SK-MEL-5 (cell line): ENCODE results near the gene SHROOM1. TPM values are rescaled to one million over a fixed set of nuclear protein-coding genes. Genes with fewer than 3 reads are reported as not detected.
A peak's percentile ranks its signal among the peaks of the same experiment; 100 is the strongest.

Experiments
- DNase-seq: peaks from one replicate; pipeline ENCODE4 v3.0.0-alpha.2; 2016; ENCODE audit warnings: low read depth, low spot score
- in situ Hi-C: cut with HindIII; loops from 2 replicates; pipeline ENCODE4 v1.10.0; 2016; ENCODE audit warnings: low sequenced_read_pairs, high pct_unique_total_duplicates, low pct_unique_long_range_greater_than_20kb
- total RNA-seq: library from RNA; depleted of rRNA; stranded (reverse); fragments of >200 nt; shearing (Covaris generic); gene quantifications from 2 replicates; pipeline ENCODE4 v1.2.3, GENCODE V29; 2014

SHROOM1 gene
- total RNA-seq, 1 experiment from 2014 or later, result 0.53 TPM

- DNase-seq, result no peak
- in situ Hi-C loops, result no loop called here
Observed at GRCh38 chr5:132828846-132829494, 1.5 kb downstream of the SHROOM1 start.

DNA sequence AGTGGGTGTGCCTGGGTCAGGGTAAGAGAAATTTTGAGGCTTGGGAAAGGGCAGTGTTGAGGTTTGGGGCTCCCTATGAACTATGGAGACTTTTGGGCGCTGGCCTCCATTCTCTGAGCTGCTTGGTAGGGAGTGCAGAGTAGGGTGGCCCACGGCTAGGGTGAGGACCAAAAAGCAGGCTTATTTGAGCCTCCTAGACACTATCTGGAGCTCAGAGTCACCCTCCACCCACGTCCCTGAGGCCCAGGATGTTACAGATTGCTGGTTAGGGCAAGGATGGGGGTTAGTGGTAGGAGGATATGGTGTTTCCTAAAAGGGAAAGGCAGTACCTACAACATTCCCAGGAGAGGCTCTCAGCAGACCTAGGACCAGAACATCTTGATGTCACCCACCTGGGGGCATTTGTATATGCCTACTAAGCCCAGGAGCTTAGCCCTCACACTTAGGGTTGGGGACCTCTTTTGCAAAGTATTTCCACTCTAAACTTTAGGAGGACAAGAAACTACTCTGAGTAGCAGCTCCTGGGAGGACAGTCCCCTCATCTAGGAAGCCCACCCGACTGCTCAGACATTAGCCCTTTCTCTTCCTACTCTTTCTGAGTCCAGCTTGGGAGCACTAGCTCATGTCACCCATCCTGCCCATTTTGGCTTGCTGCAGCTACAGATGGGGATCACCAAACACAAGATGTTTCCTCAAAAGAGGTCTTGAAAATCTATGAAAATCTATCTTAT is 2.3 kb downstream of the SHROOM1 start:
- in situ Hi-C loops, result no loop called here
- no peak for DNase-seq

DNA sequence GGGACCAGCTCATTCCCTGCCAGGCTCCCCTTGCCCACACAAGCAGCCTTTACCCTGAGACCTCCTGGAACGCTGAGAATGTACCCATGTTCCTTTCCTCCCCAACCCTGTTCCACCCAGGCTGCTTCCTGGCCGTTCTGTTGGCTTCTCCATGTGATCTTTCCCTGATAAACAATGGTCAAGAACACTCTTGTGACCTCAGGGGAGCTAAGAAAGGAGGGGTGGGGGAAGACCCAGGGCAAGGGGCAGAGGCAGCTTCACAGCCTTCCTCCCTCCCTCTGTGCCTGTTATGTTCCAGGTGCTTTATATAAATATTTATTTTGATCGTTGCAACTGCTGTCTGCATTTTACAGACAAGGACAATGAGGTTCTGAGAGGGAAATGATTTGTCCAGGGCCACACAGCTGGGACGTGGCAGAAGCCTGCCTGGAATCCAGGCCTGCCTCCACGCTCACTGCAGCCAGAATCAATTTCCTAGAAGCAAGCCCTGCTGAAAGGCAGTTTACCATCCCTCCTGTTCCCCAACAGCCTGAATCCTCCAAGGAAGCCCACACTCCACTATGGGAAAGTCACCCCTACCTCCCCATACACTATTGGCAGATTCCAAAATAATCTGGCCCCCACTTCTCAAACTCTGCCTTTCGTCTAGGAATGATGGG is 3.9 kb downstream of the SHROOM1 start:
- DNase-seq, result no peak
- in situ Hi-C loops, result no loop called here

DNA sequence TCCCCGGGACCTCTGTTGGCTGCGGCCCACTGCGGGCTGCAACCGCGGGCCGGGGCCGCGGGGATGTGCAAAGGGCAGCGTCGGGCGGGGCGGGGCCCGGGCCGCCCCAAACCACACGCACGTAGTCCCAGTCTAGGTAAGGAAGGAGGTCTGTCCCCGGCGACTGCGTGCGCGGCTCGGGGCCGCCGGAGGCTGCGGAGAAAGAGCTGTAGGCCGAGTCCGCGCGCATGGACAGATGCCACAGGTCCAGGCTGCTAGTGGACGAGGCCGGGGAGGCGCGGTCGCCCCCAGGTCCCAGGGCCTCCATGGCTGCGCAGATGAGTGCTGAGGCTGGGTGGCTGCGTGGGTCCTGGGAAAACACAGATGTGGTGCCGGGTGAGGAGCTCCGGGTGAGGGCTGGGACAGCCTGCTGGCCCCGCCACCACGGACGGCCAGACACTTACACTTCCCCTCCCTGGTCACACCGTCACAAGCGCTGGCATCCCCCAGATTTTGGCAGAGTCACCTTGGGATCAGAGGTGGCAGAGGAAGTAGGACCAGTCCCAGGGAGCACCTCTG is 4.5 kb downstream of the SHROOM1 start:
- in situ Hi-C loops, result no loop called here

DNA sequence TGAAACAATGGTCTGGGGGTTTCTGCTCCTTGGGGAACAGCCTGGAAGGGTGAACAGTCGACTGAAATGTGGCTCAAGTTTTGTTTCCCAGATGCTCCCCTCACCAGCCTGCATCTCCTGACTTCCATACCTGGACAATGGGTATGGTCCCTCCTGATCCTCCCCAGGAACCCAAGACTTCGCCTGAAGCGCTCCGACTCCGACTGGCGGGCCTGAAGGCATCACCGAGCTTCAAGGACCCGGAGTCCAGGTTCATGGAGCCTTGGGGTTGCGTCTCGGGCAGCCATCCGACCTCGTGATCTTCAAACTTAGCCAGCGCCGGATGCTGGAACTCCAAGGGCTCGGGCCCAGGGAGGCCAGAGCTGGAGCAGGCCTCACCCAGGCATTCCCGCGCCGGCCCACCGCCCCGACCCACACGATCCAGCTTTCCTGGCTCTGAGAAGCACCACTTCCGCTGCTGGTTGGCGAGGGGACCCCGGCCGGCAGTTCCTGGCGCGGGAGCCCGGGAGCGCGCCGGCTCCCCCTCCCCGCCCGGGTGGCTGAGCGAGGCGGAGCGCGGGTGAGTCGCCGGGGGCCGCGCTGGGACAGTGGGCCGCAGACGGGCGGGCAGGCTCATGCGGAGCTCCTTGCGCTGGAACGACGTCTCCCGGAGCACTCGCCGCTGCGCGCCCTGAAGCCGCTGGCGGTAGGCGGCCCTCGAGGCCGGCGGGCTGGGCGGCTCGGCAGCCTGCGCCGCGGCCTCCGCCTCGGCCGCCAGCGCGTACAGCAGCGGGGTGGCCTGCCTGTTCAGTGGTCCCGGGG is 5.2 kb downstream of the SHROOM1 start:
- in situ Hi-C loops, result no loop called here
- no peak for DNase-seq

More for the DNA sequence above, 4.5 kb downstream of the SHROOM1 start:
- no peak for DNase-seq

DNA sequence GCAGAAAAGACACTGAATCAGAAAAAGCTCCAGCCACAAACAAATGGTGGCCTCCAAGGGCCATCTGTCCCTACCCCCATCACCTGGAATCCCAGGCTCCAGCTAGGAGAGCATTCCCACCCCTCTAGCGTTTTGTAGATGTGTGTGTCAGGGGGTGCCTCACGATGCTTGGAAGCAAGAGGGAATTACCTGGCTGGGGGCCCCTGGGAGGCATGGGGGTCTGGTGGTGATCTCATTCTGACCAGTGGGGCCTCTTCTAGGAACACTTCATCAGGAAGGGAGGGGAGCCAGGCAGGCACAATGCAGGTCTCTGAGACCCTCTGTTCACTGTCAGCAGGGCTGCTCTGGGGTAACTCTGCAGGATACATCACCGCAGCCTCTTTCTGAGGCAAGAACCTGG is 6.0 kb downstream of the SHROOM1 start:
- DNase-seq, result no peak
- in situ Hi-C loops, result no loop called here

DNA sequence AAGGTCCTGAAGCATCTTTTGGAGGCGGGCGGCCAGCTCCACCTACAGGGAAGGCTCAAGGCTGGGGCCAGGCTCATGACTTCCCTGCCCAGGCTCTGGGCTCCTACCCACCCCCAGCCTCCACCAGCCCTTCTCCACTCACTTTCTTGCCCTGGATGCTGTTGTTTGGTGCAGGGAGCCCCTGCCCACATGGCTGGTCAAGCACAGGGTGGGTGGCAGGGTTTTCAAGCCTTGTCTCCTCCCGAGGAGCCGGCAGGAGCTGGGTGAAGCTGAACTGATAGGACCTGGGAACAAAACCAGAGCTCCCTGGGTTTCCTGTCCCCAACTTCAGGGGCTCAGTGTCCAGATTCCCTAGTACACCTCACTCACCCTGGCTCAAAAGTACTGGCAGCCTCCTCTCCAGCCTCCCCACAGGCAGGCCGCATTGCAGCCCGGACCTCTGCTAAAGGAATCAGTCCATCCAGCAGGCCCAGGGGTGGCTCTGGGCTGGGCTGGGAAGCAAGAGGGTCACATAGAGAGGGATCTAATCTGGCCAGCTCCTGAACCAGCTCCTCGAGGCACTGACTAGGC is 6.9 kb downstream of the SHROOM1 start:
- in situ Hi-C loops, result no loop called here

DNA sequence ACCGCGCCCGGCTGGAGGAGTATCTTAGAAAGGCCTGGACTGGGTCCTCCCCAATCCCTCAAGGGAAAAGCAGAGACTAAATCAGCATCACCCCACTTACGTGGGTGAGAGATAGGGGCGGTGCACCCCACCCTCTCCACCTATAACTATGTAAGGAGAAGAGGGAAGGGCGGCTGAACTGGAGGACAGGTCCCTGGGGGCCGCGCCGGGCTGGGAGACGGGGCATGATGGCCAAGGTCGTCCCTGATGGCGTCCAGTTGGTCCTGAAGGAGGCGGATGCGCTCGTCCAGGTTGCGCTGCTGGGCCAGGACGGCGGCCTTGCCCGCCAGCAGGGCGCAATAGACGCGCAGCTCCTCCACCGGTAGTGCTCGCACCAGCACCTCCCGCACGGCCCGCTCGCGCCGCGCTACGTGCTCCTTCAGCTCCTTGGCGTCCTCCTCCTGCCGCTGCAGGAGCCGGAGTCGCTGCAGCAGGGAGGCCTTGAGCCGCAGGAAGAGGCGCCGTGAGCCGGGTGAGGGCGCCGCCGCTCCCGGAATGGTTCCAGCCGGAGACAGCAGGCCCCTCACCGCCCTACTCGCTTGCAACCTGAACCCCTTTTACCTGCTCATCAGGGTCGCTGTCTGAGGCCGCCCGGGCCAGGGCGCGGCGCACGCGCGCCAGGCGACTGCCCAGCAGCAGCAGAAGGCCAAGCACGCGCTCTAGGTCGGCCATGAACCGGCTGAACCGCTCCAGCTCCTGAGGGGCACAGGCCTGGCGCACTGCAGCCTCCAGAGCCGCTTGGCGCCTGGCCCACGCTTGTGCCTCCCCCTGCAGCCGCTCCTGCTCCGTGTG is 7.6 kb downstream of the SHROOM1 start:
- in situ Hi-C loops, result no loop called here
- DNase-seq, result no peak

More for the DNA sequence above, 6.9 kb downstream of the SHROOM1 start:
- no peak for DNase-seq

- peak; percentile 36 for DNase-seq
- in situ Hi-C loops, result no loop called here
Observed at GRCh38 chr5:132821791-132822190, 8.7 kb downstream of the SHROOM1 start.

GRCh38 chr5:132821350-132821749 is 9.1 kb downstream of the SHROOM1 start:
- DNase-seq, result no peak
- in situ Hi-C loops, result no loop called here

DNA sequence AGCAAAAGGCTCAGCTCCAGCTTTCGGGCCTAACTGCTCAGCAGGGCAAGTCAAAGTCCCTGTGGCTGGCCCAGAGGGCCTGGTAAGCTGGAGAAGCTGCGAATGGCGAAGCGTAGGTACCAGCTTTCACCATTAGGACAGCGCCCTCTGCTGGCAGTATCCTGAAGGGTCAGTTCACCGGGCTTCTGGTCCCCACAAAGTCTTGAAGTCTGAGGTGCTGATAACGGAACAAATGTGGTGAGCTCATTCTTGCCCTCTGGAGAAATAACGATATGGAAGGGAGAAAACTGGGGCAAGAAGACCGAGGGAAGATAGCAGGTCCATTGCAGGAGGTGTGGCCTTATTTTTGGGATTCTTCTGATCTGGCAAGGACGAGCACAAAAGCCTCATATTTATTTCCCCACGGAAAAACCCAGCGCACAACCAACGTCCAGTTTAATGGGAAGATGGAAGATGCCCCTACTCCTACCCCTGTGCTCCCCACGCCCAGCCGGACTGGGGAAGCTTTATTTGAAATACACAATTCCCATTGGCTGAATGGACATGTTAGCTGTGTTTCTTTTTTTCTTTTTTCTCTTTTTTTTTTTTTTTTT is 10.2 kb downstream of the SHROOM1 start:
- peak; percentile 92 for DNase-seq
- in situ Hi-C loops, result no loop called here

- in situ Hi-C loops, result no loop called here
Observed at GRCh38 chr5:132819468-132819867, 11.0 kb downstream of the SHROOM1 start.

DNA sequence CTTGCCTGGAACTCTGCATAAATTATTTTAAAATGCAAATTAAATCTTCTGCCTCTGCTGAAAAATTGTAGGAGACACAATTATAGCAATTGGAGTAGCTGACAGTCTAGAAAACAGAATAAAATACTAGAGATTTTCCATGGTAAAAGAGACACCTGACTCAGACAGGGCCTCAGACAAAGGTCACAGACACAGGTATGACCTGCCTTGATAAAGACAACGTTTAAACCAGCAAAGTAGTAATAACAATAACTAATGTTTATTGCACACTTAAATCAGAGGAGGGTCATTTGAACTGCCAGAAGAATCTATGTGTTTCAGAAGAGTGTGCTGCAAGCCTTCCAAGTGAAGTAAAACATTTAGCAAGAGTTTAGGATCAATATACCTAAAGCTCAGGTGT is 13.4 kb downstream of the SHROOM1 start:
- in situ Hi-C loops, result no loop called here
- DNase-seq, result no peak

More at GRCh38 chr5:132819468-132819867, 11.0 kb downstream of the SHROOM1 start:
- no peak for DNase-seq

DNA sequence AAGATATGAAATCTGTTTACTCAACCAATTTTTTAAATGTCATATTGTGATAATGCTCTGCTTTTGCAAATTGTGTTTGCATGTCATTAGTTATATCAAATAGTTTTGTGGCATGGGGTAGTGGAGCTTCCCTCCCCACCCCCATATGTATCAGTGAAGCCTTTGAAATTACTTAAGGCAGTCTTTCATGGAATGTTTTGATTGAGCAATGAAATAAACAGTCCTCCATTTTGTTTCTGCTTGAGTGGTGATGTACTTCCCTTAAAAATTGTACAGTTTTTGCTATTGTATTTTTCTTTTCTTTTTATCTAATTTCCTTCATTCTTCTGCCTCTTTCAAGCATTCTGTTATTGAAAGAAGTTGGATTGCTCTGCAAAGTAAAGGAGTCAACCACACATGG is 13.9 kb downstream of the SHROOM1 start:
- in situ Hi-C loops, result no loop called here
- DNase-seq, result no peak

- no peak for DNase-seq
- in situ Hi-C loops, result no loop called here
Observed at GRCh38 chr5:132816083-132816482, 14.4 kb downstream of the SHROOM1 start.

DNA sequence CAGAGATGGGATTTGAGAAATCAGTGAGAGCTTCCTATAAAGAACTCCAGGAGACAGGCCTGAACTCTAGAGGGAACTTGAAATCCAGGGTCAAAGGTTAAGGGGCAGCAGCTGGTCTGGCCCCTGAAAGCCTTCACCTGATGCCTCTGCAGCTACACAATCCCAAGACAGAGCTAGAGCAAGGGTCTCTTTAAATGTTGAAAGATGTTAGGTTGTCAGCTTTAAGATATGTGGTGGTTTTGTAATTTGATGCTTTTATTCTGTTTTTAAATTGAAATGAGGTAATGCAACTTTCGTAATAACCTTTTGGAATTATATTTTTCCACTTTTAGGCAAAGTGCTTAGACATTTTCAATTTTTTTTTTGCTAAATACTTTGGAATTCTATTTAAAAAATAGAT is 15.0 kb downstream of the SHROOM1 start:
- in situ Hi-C loops, result no loop called here
- DNase-seq, result no peak
